Peyer's patch (tissue), 4 donors: ENCODE measurements around the gene COL9A2.

Experiments
- CTCF ChIP-seq, 6 experiments: fragments of 450-650 bp in 4 of 6; fragments of 200-600 bp in 2 of 6; sonication (generic) in 1 of 6; IDR thresholded peaks; one replicate each; pipeline ENCODE4 v1.5.1; 2017 to 2019; ENCODE audit warnings: antibody characterized with exemption in 6 of 6, mild to moderate bottlenecking in 3 of 6, moderate library complexity in 1 of 6
- POLR2A ChIP-seq, 2 donors: fragments of 450-650 bp; IDR thresholded peaks; one replicate each; pipeline ENCODE4 v1.5.1; 2017; ENCODE audit warnings: antibody characterized with exemption in 2 of 2, mild to moderate bottlenecking in 2 of 2, moderate library complexity in 2 of 2

GRCh38 chr1:40303051-40303771 is 13.9 kb downstream of the COL9A2 start:
- TF ChIP-seq POLR2A (IDR thresholded peaks at IDR 0.05) (no peak), CTCF (IDR thresholded peaks at IDR 0.05) (no peak)
